GM19025 (cell line): ENCODE data around the gene PRPF19.

Experiments
- ATAC-seq: cut with Tn5 transposase; IDR thresholded peaks from one replicate; pipeline ENCODE4 v1.9.1; 2021; ENCODE audit warnings: mild to moderate bottlenecking, low read depth, moderate library complexity; ENCODE audit not compliant: unreplicated experiment

The PRPF19 gene

GRCh38 chr11:60906132-60906972, at the start of gene PRPF19:
Gene PRPF19 (minus strand): TSS chr11:60906585. CDS start chr11:60906382, 203 bp downstream.
- peak; percentile 69 for ATAC-seq

DNA sequence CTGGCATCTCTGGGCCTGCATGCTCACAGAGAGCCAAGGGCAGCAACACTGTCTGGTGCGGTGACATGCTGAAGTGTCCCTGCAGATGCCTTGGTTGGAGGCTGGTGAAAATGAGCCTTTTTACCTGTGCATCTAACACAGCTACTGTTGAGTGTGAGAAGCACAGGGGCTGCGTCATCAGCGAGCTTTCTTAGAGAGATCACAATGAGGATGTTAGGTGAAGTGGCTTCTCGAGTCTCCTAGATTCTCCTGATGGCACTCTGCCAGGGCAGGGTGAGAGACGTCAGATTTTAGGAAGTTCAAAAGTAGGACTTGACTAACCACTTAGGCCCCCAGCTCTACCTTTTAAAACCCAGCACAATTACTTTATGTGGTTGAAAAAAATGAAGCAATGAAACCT, 49.2 kb upstream of the PRPF19 start:
- no peak for ATAC-seq

DNA sequence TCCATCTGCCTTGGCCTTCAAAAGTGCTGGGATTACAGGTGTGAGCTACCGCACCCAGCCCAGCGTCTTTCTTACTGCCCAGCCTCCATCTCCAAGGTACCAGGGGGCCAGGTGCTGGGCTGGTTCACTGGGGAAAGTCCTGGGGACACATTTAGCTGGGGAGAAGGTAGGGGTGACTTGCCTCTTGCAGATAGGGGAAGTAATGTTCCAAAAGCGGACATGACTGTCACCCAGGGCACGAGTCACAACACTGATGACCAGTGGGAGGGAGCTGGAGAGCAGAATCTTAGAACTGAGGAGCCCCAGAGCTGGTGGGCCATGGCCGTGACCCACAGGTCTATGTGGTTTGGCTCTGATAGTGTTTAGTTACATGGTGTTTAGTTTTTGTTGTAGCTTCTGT, 48.0 kb upstream of the PRPF19 start:
- no peak for ATAC-seq

DNA sequence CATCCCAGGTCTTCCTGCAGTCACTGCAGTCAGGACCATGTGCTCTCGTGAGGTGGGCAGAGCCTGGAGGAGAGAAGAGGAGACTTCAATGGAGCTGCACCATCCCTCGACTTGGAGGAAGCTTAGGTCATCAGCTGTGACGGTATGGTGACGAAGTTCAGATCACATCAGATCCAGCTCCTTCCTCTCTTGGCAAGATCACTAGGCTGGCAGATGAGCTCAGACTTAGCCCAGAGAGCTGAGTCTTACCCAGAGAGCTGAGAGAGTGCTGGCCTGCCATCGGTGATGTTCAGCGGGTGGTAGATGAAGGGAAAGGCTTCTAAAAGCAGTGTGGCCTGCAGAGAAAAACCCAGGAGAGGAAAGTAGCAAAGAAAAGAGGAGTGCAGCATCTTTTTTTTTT, 47.4 kb upstream of the PRPF19 start:
- ATAC-seq, result no peak

GRCh38 chr11:60952742-60953170, 46.4 kb upstream of the PRPF19 start:
- no peak for ATAC-seq

DNA sequence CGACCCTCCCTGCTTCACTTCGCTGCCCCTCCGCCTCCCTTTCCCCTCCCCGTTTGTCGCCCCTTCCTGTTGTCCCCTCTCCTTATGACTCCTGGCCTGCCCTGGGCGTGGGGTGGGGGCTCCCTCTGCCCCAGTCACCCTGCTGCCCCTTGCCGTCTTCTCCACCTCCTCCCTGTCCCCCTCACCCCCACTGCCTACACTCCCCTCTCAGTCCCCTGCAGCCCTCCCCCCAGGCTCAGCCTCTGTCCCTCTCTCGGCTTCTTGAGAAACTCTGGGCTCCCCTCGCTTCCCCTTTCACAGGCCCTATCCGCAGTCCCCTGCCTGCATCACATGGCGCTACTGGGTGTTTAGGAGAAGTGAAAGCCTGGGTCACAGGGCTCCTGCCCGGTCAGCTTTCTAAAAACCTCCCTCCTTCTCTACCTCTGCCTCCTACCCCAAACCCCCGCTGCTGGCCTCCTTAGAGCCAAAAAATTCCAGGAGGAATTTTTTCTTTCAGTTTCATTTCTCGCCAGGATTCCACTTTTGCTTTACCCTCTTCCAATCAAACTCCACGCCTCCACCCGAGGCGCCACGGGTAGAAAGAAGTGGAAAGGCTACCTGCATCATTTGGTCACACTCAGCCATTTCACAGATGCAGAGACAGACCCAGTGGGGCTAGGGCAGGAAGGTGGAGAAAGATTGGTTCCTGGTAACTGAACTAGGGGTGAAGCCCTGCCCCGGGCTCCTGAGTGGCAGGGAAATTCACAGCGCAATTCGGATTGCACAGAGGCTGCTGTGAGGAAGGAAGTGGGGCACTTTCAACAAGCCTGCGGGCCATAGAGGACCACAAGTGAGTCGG, 45.7 kb upstream of the PRPF19 start, which contains the start of gene SLC15A3:
SLC15A3 (minus strand) TSS at position 273 of the 838 bp plus-strand sequence. CDS start 625 bp downstream, outside the sequence.
- peak; percentile 59 for ATAC-seq

GRCh38 chr11:60951606-60951903, 45.2 kb upstream of the PRPF19 start:
- no peak for ATAC-seq

DNA sequence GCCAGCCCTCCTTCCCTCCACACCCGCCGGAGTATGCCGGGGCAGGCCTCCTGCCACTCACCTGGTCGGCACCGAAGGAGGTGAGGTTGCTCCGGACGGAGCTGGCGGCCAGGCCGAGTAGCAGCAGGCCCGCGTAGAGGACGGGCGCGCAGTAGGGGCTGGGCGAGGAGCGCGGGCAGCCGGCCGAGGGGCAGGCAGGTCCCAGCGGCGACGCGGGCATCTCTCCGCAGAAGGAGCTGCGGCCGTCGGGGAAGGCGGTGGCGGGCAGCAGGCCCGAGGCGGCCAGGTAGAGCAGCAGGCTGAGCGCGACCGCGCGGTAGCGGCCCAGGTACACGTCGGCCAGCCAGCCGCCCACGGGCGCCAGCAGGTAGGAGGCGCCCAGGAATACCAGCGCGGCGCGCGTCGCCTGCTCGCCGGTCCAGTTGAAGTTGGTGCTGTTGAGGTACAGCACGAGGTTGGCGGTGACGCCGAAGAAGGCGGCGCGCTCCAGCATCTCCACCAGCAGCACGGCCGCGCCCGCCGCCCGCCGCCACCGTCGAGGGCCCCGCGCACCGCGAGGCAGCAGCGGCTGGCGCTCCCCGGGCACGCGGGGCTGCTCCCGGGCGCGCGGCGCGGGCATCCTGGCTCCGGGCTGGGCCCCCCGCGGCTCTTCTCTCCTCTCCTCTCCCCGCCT, 44.7 kb upstream of the PRPF19 start:
- no peak for ATAC-seq

DNA sequence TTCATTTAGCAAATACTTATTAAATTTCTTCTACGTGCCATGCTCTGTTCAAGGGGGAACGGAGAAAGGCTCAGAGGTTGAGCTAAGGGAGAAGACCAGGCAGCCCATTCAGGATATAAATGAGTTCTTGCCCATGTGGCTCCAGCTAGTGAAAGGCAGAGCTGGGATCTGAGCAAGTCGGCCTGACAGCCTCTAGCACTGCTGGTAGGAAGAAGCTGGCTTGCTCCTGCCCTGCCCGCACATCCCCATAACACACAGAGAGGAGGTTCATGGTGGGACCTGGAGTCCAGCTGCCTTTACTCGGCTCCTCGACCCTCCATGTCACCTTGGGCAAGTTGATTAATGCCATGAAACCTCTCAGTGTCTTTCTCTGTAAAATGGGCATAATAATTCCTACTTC, 43.6 kb upstream of the PRPF19 start:
- ATAC-seq, result no peak

- no peak for ATAC-seq
Observed at GRCh38 chr11:60948250-60948649, 41.9 kb upstream of the PRPF19 start.

DNA sequence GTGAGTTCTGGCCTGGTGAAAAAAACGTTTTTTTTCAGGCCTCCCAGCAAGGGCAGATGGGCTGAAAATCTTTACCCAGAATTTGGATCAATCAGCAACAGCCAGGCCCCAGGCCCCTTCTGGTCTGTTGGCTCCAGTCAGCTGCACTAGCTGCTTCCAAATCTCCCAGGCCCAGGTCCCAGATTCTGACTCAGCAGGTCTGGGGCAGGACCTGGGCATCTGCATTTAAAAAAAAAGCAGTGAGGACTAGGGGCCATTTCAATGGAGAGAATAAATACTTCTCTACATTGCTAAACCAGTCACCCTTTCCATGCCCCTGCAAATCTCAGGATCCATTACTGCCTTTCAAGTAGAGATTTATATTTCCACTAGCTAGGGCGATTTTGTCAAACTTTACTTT, 41.3 kb upstream of the PRPF19 start:
- no peak for ATAC-seq

GRCh38 chr11:60946601-60947264, 40.3 kb upstream of the PRPF19 start:
- no peak for ATAC-seq

DNA sequence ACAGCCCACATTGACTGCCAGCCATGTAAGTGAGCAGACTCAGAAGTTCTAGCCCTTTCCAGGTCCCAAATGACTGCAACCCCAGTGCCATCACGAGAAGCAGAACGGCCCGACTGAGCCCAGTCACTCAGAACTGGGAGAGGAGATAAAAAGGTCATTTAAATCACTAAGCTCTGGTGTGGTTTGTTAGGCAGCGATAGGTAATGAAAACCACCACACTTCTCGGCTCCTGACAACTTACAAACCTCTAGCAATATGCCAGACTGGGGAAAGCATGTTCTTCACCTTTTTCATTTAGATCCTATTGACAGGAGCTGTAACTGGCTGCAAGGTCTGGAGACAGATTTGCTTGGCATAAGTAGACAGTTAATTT, 38.9 kb upstream of the PRPF19 start:
- ATAC-seq, result no peak

- ATAC-seq, result no peak
Observed at GRCh38 chr11:60944490-60945294, 38.3 kb upstream of the PRPF19 start.

DNA sequence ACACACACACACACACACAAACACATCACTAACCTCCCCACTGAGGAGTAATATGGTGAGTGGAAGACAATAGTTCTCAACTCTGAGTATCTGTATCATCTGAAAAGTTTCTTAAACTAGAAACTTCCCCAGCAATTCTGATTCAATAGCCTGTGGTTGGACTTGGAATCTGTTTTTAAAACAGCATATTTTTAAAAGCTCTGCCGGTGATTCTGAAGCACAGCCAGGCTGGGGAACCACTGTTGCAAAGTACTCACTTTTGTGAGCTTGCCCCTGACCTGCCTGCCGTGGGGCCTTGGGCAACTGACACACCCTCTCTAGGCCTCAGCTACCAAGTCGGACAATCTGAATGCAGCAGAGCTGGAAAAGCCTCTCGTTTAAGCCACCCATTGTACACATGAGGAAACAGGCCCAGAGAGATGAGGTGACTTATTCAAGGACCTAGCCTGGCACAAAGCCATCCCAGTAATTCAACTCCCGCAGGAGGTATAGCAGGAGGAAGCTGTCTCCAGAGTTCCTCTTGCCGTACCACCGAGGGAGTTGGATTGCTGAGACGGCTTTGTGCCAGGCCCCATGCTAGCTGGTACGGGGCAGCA, 36.7 kb upstream of the PRPF19 start:
- no peak for ATAC-seq

- no peak for ATAC-seq
Observed at GRCh38 chr11:60942219-60942618, 35.8 kb upstream of the PRPF19 start.

DNA sequence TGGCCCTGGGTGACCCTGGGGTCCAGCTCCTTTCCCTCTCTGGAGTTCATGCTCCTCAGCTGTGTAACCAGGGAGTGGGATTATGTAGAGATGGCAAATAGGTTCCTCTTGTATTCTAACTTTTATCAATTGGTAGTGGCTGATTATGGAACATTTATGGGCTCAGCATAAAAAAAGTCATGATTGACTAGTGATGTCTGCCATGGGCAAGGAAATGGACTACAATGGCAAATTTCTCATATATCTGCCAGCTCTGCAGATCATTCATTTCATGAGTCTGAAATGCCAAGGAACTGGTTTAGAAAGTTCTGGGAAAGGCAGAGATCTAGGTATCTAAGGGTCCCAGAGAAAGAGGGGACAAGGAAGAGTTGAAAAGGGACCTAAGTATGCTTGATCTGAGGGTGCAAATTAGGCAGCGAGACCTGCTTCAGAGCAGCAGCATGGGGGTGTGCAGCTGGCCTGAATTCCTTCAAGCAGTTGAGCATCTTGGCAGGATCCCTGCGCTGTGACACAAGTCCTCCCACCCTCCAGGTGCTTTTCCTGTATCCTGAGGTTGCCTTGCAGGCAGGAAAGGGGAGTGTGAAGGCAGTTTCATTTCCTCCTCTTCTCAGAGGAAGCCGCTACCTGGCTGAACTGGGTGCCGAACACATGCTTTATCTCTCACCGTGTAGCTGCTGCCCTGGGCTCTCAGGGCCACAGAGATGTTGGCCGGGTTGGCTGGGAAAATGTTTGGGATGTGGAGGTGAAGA, 35.2 kb upstream of the PRPF19 start:
- no peak for ATAC-seq

GRCh38 chr11:60939855-60940254, 33.5 kb upstream of the PRPF19 start:
- ATAC-seq, result no peak

- no peak for ATAC-seq
Observed at GRCh38 chr11:60939301-60939700, 32.9 kb upstream of the PRPF19 start.
